Coronary artery (tissue), 2 donors: ENCODE data around the gene AGBL1.

ENCODE experiments used
- DNase-seq: peaks from one replicate; pipeline ENCODE4 v3.0.0-alpha.2; 2017; ENCODE audit warnings: low spot score
- H3K27ac ChIP-seq, 2 donors: fragments of 200-600 bp; sonication (generic); one replicate each; pipeline ENCODE4 v1.5.1; 2016 to 2019
- H3K4me3 ChIP-seq: fragments of 200-600 bp; sonication (generic); 2 replicates; pipeline ENCODE4 v1.5.1; 2016; ENCODE audit warnings: mild to moderate bottlenecking, moderate library complexity
- CTCF ChIP-seq: fragments of 200-600 bp; sonication (generic); IDR thresholded peaks from one replicate; pipeline ENCODE4 v1.5.1; 2019; ENCODE audit warnings: antibody characterized with exemption

Gene AGBL1

GRCh38 chr15:86912661-86913060, 833.0 kb downstream of the AGBL1 start:
- no peak overlapping the region for H3K4me3 ChIP-seq
- DNase-seq: no peak
- H3K27ac ChIP-seq: no peak overlapping the region
- TF ChIP-seq CTCF: no peak

- no peak for DNase-seq
- H3K27ac ChIP-seq: no peak overlapping the region
- no peak for TF ChIP-seq CTCF
- H3K4me3 ChIP-seq: no peak overlapping the region
These were observed 836.2 kb downstream of the AGBL1 start for GRCh38 chr15:86915811-86916331.

DNA sequence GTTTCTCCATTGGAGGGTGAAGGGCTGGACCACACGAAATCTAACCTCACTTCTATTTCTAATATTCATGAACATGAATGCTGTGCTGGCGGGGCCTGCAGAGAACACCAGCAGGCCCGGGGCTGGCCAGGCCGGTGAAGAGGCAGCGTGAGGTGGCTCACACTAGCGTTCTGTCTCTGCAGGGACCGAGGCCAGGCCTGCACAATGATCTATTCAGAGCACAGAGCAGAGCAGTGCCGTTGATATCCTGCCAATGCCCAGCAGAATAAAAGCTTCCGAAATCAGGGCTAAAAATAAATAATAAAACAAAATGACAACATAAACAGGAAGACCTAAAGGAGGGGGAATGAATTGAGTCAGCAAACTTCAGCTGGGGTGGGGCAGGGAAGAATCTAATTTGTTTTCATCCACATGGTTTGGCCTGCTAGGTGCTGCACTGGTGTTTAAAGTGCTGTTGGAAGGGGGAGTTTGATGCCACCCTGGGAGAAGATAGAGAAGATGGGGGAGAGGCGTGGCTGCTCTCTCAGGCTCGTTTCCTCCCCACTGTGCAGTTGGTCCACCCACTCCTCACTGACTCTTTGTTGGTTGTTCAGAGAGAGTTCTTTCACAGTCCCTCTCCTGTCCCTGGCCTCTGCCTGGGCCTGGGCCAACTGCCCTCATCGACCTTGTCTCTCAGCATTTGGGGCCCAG, 837.1 kb downstream of the AGBL1 start:
- no peak overlapping the region for H3K27ac ChIP-seq
- H3K4me3 ChIP-seq: no peak overlapping the region
- no peak for DNase-seq
- no peak for TF ChIP-seq CTCF

DNA sequence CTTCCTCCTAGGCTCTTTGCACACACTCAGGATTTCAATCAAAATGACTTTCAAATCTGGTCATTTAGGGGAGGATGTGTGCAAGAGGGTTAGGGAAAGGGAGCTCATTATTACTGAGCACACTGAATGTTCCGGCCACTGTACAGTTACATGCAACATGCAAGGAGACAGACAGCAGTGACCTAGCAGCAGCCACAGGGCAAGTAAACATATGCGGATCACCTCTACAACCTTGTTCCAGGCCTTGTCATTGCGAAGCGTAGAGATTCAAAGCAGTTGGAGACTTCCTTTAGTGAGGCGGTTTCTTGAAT, 837.6 kb downstream of the AGBL1 start:
- H3K27ac ChIP-seq: no peak overlapping the region
- DNase-seq: no peak
- TF ChIP-seq CTCF: no peak
- no peak overlapping the region for H3K4me3 ChIP-seq

DNA sequence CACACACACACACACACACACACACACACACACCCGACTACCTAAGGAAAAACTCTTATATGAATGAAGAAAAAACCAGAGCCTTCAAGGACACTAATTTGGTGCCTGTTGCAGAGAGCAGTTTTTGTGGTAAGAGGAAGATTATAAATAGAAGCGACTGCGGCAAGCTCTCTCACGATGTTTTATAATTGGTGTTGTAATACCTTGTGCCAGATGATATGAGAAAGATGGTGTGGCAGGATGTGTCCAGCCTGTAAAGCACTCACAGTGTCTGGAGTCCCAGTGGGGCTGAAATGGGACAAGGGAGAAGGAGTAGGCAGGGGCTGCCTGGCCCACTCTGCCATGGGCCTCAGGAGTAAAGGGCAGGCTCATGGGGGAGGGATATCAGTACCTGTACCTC, 839.9 kb downstream of the AGBL1 start:
- no peak for TF ChIP-seq CTCF
- DNase-seq: no peak

GRCh38 chr15:86929461-86929860, 849.8 kb downstream of the AGBL1 start:
- TF ChIP-seq CTCF: no peak
- Histone ChIP-seq H3K27ac (no peak overlapping the region), H3K4me3 (no peak overlapping the region)
- no peak for DNase-seq

More for the DNA sequence above, 839.9 kb downstream of the AGBL1 start:
- Histone ChIP-seq H3K4me3 (no peak overlapping the region), H3K27ac (no peak overlapping the region)

- no peak for DNase-seq
- Histone ChIP-seq H3K4me3 (no peak overlapping the region), H3K27ac (no peak overlapping the region)
- no peak for TF ChIP-seq CTCF
These were observed 852.8 kb downstream of the AGBL1 start for GRCh38 chr15:86932456-86932855.
